ENCODE results near the gene ECHS1. TPM values are rescaled to one million over a fixed set of nuclear protein-coding genes. Genes with fewer than 3 reads are reported as not detected.

The ECHS1 gene
- total and polyA plus RNA-seq, 9 of the 15 experiments (the other 6 are each of a cell fraction or from before 2014, with no cell fraction given): 16.6 to 100 (median 68.1) TPM

DNA sequence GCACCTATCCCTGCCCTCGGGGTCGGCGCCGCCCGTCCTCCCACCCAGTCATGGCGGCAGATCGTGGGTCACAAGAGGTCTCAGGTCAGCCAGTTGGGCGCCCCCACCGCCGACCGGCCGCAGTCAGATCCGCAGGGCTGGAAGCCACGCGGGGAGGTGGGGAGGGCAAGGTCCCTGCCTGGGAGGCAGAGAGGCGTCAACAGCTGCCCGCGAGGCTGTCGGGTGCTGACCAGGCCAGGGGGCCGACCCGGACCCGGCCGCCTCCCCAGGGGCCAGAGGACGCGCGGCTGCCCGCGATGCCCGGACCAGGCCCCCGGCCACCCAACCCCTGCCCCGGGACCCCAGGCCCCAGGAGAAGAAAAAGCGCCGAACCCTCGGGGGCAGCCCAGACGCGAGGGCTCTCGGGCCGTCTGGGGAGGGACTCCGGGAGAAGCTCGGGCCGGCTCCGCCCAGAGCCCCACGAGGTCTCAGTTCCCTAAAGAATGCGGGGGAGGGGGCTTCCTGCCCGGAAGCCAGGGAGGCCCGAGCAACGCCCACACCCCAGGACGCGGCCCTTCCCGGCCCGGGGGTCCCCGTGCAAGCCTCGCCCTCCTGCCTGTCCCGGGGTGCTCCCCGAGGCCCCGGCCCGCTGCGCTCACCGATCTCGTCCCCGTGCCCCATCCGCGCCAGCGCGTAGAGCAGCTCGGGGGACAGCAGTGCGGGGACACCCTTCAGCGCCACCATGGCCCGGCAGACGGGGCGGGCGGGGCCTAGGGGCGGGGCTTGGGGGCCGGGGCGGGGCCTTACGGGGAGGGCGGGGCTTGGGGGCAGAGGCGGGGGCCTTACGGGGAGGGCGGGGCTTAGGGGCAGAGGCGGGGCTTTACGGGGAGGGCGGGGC is 15.6 kb downstream of the ECHS1 start, which contains the start of gene FUOM (continued):
- TF ChIP-seq, protein P1, sequence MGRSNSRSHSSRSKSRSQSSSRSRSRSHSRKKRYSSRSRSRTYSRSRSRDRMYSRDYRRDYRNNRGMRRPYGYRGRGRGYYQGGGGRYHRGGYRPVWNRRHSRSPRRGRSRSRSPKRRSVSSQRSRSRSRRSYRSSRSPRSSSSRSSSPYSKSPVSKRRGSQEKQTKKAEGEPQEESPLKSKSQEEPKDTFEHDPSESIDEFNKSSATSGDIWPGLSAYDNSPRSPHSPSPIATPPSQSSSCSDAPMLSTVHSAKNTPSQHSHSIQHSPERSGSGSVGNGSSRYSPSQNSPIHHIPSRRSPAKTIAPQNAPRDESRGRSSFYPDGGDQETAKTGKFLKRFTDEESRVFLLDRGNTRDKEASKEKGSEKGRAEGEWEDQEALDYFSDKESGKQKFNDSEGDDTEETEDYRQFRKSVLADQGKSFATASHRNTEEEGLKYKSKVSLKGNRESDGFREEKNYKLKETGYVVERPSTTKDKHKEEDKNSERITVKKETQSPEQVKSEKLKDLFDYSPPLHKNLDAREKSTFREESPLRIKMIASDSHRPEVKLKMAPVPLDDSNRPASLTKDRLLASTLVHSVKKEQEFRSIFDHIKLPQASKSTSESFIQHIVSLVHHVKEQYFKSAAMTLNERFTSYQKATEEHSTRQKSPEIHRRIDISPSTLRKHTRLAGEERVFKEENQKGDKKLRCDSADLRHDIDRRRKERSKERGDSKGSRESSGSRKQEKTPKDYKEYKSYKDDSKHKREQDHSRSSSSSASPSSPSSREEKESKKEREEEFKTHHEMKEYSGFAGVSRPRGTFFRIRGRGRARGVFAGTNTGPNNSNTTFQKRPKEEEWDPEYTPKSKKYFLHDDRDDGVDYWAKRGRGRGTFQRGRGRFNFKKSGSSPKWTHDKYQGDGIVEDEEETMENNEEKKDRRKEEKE (IDR thresholded peaks at IDR 0.05; ENCODE audit: borderline replicate concordance in 1 of 2, control insufficient read depth in 1 of 2, low read depth in 2 of 2, low read length in 1 of 2): no peak; a peak in 1 of 4 replicates
- TF ChIP-seq TEAD2 (tag; IDR thresholded peaks at IDR 0.05) (no peak), ZNF436 (CRISPR knock-in tag; IDR thresholded peaks at IDR 0.05) (no peak), MECOM (CRISPR knock-in tag; IDR thresholded peaks at IDR 0.05) (no peak), HDAC2 (IDR thresholded peaks at IDR 0.05) (no peak), CHD1 (IDR thresholded peaks at IDR 0.05; ENCODE audit: low read length) (no peak), PRPF4 (IDR thresholded peaks at IDR 0.05; ENCODE audit: insufficient read depth, low read depth, low read length, poor library complexity, severe bottlenecking) (no peak), ZNF217 (CRISPR knock-in tag; IDR thresholded peaks at IDR 0.05) (no peak), ZNF239 (CRISPR knock-in tag; IDR thresholded peaks at IDR 0.05) (no peak), ARID1B (IDR thresholded peaks at IDR 0.05) (no peak), ZNF551 (CRISPR knock-in tag; IDR thresholded peaks at IDR 0.05) (no peak), ZNF696 (CRISPR knock-in tag; conservative IDR thresholded peaks at IDR 0.05) (no peak), RBM15 (IDR thresholded peaks at IDR 0.05; ENCODE audit: insufficient read depth, low read length) (no peak), NBN (IDR thresholded peaks at IDR 0.05; ENCODE audit: low read depth) (no peak), NR2C1 (IDR thresholded peaks at IDR 0.05) (no peak), NR2C1 (tag; IDR thresholded peaks at IDR 0.05) (no peak)
- TF ChIP-seq, protein P2, sequence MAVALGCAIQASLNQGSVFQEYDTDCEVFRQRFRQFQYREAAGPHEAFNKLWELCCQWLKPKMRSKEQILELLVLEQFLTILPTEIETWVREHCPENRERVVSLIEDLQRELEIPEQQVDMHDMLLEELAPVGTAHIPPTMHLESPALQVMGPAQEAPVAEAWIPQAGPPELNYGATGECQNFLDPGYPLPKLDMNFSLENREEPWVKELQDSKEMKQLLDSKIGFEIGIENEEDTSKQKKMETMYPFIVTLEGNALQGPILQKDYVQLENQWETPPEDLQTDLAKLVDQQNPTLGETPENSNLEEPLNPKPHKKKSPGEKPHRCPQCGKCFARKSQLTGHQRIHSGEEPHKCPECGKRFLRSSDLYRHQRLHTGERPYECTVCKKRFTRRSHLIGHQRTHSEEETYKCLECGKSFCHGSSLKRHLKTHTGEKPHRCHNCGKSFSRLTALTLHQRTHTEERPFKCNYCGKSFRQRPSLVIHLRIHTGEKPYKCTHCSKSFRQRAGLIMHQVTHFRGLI (CRISPR knock-in tag; IDR thresholded peaks at IDR 0.05): no peak
- TF ChIP-seq, protein P3, sequence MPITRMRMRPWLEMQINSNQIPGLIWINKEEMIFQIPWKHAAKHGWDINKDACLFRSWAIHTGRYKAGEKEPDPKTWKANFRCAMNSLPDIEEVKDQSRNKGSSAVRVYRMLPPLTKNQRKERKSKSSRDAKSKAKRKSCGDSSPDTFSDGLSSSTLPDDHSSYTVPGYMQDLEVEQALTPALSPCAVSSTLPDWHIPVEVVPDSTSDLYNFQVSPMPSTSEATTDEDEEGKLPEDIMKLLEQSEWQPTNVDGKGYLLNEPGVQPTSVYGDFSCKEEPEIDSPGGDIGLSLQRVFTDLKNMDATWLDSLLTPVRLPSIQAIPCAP (CRISPR knock-in tag; IDR thresholded peaks at IDR 0.05; ENCODE audit: borderline replicate concordance): no peak
- TF ChIP-seq, protein P4, sequence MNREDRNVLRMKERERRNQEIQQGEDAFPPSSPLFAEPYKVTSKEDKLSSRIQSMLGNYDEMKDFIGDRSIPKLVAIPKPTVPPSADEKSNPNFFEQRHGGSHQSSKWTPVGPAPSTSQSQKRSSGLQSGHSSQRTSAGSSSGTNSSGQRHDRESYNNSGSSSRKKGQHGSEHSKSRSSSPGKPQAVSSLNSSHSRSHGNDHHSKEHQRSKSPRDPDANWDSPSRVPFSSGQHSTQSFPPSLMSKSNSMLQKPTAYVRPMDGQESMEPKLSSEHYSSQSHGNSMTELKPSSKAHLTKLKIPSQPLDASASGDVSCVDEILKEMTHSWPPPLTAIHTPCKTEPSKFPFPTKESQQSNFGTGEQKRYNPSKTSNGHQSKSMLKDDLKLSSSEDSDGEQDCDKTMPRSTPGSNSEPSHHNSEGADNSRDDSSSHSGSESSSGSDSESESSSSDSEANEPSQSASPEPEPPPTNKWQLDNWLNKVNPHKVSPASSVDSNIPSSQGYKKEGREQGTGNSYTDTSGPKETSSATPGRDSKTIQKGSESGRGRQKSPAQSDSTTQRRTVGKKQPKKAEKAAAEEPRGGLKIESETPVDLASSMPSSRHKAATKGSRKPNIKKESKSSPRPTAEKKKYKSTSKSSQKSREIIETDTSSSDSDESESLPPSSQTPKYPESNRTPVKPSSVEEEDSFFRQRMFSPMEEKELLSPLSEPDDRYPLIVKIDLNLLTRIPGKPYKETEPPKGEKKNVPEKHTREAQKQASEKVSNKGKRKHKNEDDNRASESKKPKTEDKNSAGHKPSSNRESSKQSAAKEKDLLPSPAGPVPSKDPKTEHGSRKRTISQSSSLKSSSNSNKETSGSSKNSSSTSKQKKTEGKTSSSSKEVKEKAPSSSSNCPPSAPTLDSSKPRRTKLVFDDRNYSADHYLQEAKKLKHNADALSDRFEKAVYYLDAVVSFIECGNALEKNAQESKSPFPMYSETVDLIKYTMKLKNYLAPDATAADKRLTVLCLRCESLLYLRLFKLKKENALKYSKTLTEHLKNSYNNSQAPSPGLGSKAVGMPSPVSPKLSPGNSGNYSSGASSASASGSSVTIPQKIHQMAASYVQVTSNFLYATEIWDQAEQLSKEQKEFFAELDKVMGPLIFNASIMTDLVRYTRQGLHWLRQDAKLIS (CRISPR knock-in tag; IDR thresholded peaks at IDR 0.05): 0 out of 2 replicates have a peak, but pooled peaks have one; percentile 47
